Measurements from ENCODE around the gene DPCD.
A peak's percentile ranks its signal among the peaks of the same experiment; 100 is the strongest.

DPCD gene

DNA sequence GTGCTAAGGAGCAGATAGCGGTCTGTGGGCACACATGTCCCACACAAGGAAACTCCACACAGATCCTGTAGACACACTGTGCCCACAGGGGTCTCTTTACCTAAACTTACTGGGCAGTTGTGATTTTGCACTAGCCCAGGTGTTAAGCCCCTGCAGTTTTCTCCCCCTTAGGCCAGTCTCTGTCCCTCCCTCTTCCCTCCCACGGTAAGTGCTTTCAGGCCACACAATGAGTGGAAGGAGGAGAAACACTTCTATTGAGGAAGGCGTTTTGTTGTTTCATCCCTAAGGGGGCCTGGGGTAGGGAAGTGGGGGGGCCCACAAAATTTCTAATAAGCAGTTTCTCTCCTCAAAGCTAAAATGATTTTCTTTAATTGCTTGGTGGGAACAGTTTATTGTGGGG is 55.4 kb downstream of the DPCD start:
- TF ChIP-seq SUZ12 (IDR thresholded peaks at IDR 0.05; ENCODE audit: extremely low read depth, insufficient read depth, insufficient read length) (no peak), ZNF274 (IDR thresholded peaks at IDR 0.05; ENCODE audit: low read depth, low read length) (no peak), YY1 (IDR thresholded peaks at IDR 0.05; ENCODE audit: insufficient read depth, insufficient read length) (no peak)
- Histone ChIP-seq H3K27me3 (ENCODE audit: insufficient read depth, insufficient read length) (peaks cover 8% of the 10 kb centered on the region), H3K36me3 (ENCODE audit: insufficient read depth, insufficient read length, low read length) (peaks cover 7% of the 10 kb centered on the region), H3K9ac (ENCODE audit: insufficient read length, low read depth) (peak overlapping the region; percentile 44), H3K4me3 (ENCODE audit: insufficient read length, low read depth) (no peak overlapping the region), H3K9me3 (ENCODE audit: insufficient read depth, low read length) (no peaks in the 10 kb centered on the region), H3K4me1 (ENCODE audit: insufficient read depth, insufficient read length) (peaks cover 16% of the 10 kb centered on the region)
- DNase-seq (ENCODE audit: low read depth, low spot score): peak; percentile 15

DNA sequence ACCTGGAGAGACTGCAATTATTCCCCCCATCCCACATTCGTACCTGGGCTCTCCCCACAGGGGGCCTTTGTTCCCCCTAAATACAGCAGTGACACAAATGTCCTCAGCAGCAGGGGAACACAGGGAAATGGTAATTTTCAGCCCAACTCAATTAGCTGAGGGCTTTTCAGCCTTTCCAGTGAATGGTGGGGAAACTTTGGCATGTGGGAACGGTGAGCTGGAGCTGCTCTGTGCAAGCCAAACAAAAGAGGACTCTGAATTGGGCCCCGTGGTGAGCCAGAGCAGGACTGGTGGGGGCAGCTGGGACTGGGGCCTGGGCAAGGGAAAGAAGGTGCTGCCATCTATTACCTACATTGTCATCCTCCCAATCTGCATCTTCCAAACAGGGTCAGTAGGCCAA is 55.9 kb downstream of the DPCD start:
- Histone ChIP-seq H3K9me3 (ENCODE audit: insufficient read depth, low read length) (no peaks in the 10 kb centered on the region), H3K9ac (ENCODE audit: insufficient read length, low read depth) (no peak overlapping the region), H3K4me1 (ENCODE audit: insufficient read depth, insufficient read length) (peaks cover 16% of the 10 kb centered on the region), H3K27me3 (ENCODE audit: insufficient read depth, insufficient read length) (peaks cover 8% of the 10 kb centered on the region), H3K36me3 (ENCODE audit: insufficient read depth, insufficient read length, low read length) (peaks cover 7% of the 10 kb centered on the region), H3K4me3 (ENCODE audit: insufficient read length, low read depth) (no peak overlapping the region)
- peak; percentile 91 for DNase-seq (ENCODE audit: low read depth, low spot score)
- TF ChIP-seq SUZ12 (IDR thresholded peaks at IDR 0.05; ENCODE audit: extremely low read depth, insufficient read depth, insufficient read length): no peak
- TF ChIP-seq YY1 (IDR thresholded peaks at IDR 0.05; ENCODE audit: insufficient read depth, insufficient read length): no peak
- no peak for TF ChIP-seq ZNF274 (IDR thresholded peaks at IDR 0.05; ENCODE audit: low read depth, low read length)

DNA sequence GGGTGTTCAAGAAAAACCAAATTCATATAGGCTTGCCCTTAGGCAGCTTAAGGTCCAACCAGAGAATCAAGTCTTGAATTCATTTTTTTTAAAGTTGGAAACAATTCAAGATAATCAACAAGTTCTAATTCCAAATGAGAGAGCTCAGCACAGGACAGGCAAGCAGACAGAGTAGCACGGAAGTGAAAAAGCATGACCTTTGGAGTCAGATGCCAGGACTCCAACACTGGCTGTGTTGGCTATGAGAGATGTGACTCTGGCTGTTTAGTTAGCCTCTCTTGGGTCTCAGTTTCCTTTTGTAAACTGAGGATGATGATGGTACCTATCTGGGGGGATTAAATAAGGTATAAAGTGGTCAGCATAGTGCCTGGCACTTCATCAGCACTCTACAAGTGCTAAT is 57.5 kb downstream of the DPCD start:
- TF ChIP-seq SUZ12 (IDR thresholded peaks at IDR 0.05; ENCODE audit: extremely low read depth, insufficient read depth, insufficient read length) (no peak), ZNF274 (IDR thresholded peaks at IDR 0.05; ENCODE audit: low read depth, low read length) (no peak), YY1 (IDR thresholded peaks at IDR 0.05; ENCODE audit: insufficient read depth, insufficient read length) (no peak)
- Histone ChIP-seq H3K4me1 (ENCODE audit: insufficient read depth, insufficient read length) (peaks cover 18% of the 10 kb centered on the region), H3K4me3 (ENCODE audit: insufficient read length, low read depth) (no peak overlapping the region), H3K36me3 (ENCODE audit: insufficient read depth, insufficient read length, low read length) (peaks cover 7% of the 10 kb centered on the region), H3K27me3 (ENCODE audit: insufficient read depth, insufficient read length) (peaks cover 8% of the 10 kb centered on the region), H3K9me3 (ENCODE audit: insufficient read depth, low read length) (no peaks in the 10 kb centered on the region), H3K9ac (ENCODE audit: insufficient read length, low read depth) (no peak overlapping the region)
- no peak for DNase-seq (ENCODE audit: low read depth, low spot score)

DNA sequence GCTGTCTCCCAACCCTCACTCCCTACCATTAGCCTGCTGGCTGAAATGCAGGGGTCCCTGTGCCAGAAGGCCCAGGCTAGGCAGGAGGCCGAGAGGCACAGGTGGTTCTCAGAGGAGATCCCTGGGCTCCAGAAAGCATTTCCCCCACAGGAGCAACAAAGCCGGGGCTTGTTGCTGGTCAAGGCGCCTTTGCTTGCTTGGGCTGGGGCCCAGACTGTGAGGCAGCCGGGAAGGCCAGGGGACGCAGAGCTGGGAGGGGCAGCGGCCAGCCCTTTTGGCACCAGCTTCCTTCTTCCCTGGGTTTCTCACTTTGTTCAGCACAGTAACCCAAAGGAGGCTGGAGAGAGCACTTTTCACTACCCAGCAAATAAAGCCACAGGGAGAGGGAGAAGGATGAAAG is 58.2 kb downstream of the DPCD start:
- H3K36me3 ChIP-seq (ENCODE audit: insufficient read depth, insufficient read length, low read length): peaks cover 7% of the 10 kb centered on the region
- TF ChIP-seq ZNF274 (IDR thresholded peaks at IDR 0.05; ENCODE audit: low read depth, low read length): no peak
- no peak for TF ChIP-seq SUZ12 (IDR thresholded peaks at IDR 0.05; ENCODE audit: extremely low read depth, insufficient read depth, insufficient read length)
- no peak for TF ChIP-seq YY1 (IDR thresholded peaks at IDR 0.05; ENCODE audit: insufficient read depth, insufficient read length)
- H3K27me3 ChIP-seq (ENCODE audit: insufficient read depth, insufficient read length): peaks cover 8% of the 10 kb centered on the region
- no peaks in the 10 kb centered on the region for H3K9me3 ChIP-seq (ENCODE audit: insufficient read depth, low read length)
- H3K4me1 ChIP-seq (ENCODE audit: insufficient read depth, insufficient read length): peaks cover 24% of the 10 kb centered on the region
- DNase-seq (ENCODE audit: low read depth, low spot score): no peak
- H3K9ac ChIP-seq (ENCODE audit: insufficient read length, low read depth): no peak overlapping the region
- H3K4me3 ChIP-seq (ENCODE audit: insufficient read length, low read depth): no peak overlapping the region

DNA sequence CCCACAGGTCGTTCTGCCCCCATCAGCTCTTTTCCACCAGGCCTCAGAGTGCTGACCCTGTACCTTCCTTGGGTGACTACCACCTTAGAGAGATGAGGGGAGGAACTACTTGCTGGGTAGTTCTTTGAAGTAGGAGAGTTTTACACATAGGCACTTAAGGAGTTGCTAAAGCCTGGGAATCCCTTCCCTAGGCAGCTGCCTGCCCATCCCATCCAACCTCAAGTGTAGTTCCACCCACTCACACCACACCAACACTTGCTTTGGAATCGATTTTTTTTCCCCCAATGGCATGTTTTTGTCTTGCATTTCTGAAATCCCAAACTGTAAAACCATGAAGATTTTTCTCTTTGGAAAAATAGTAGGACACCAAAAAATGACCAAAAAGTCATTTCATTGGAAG is 59.1 kb downstream of the DPCD start:
- H3K4me1 ChIP-seq (ENCODE audit: insufficient read depth, insufficient read length): peaks cover 24% of the 10 kb centered on the region
- H3K9ac ChIP-seq (ENCODE audit: insufficient read length, low read depth): no peak overlapping the region
- no peak for DNase-seq (ENCODE audit: low read depth, low spot score)
- H3K36me3 ChIP-seq (ENCODE audit: insufficient read depth, insufficient read length, low read length): peaks cover 7% of the 10 kb centered on the region
- no peak overlapping the region for H3K4me3 ChIP-seq (ENCODE audit: insufficient read length, low read depth)
- H3K9me3 ChIP-seq (ENCODE audit: insufficient read depth, low read length): no peaks in the 10 kb centered on the region
- TF ChIP-seq SUZ12 (IDR thresholded peaks at IDR 0.05; ENCODE audit: extremely low read depth, insufficient read depth, insufficient read length) (no peak), ZNF274 (IDR thresholded peaks at IDR 0.05; ENCODE audit: low read depth, low read length) (no peak), YY1 (IDR thresholded peaks at IDR 0.05; ENCODE audit: insufficient read depth, insufficient read length) (no peak)
- peaks cover 8% of the 10 kb centered on the region for H3K27me3 ChIP-seq (ENCODE audit: insufficient read depth, insufficient read length)

DNA sequence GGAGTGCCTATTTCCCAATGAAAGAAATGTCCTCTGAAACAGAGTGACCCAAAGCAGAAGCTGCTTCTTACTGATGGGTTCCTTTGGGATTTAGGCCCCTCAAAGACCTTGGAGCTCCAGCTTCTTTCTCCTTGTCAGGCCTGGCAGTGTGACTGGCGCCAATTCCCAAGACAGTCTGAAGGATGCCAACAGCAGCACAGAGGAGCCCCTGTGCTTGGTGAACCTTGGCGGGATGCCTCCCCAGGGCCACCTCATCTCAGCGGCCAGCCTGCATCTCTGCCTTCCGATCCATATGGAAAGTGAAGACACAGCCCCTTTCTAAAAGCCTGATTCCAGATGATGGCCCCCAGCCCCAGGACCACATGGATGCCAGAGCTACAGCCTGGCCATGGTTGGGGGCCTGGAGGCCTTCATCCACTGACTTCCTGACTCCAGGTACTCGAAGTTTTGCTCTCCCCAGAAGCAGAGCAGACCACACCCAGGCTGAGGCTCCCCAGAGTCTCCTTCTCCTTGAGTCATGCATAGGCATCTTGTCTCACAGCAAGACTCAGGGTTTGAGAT is 61.5 kb downstream of the DPCD start:
- no peak overlapping the region for H3K9ac ChIP-seq (ENCODE audit: insufficient read length, low read depth)
- no peak overlapping the region for H3K4me3 ChIP-seq (ENCODE audit: insufficient read length, low read depth)
- DNase-seq (ENCODE audit: low read depth, low spot score): no peak
- H3K36me3 ChIP-seq (ENCODE audit: insufficient read depth, insufficient read length, low read length): peaks cover 7% of the 10 kb centered on the region
- H3K9me3 ChIP-seq (ENCODE audit: insufficient read depth, low read length): no peaks in the 10 kb centered on the region
- H3K4me1 ChIP-seq (ENCODE audit: insufficient read depth, insufficient read length): peaks cover 11% of the 10 kb centered on the region
- peaks cover 8% of the 10 kb centered on the region for H3K27me3 ChIP-seq (ENCODE audit: insufficient read depth, insufficient read length)
- TF ChIP-seq SUZ12 (IDR thresholded peaks at IDR 0.05; ENCODE audit: extremely low read depth, insufficient read depth, insufficient read length) (no peak), YY1 (IDR thresholded peaks at IDR 0.05; ENCODE audit: insufficient read depth, insufficient read length) (no peak), ZNF274 (IDR thresholded peaks at IDR 0.05; ENCODE audit: low read depth, low read length) (no peak)

DNA sequence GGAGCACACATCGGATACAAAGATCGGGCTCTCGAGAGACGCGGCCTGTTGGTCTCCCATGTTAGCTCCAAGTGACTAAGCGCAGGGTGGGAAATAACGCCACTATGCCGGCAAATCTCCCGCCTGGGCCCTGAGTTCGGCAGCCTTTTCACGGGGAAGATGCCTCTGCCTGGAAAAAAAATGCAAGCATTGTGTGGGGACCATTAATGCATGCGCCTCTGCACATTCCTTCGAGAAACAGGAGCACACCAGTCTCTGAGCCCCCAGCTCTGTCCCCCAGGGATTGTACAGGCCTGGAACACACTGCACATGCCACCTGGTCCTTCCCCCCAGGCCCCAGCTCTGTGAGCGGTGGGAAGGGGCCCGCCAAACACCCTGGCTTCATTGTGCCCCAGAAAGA is 62.7 kb downstream of the DPCD start:
- peak; percentile 8 for DNase-seq (ENCODE audit: low read depth, low spot score)
- Histone ChIP-seq H3K9ac (ENCODE audit: insufficient read length, low read depth) (no peak overlapping the region), H3K36me3 (ENCODE audit: insufficient read depth, insufficient read length, low read length) (peaks cover 7% of the 10 kb centered on the region), H3K27me3 (ENCODE audit: insufficient read depth, insufficient read length) (peaks cover 5% of the 10 kb centered on the region), H3K9me3 (ENCODE audit: insufficient read depth, low read length) (no peaks in the 10 kb centered on the region), H3K4me3 (ENCODE audit: insufficient read length, low read depth) (no peak overlapping the region), H3K4me1 (ENCODE audit: insufficient read depth, insufficient read length) (peaks cover 8% of the 10 kb centered on the region)
- TF ChIP-seq YY1 (IDR thresholded peaks at IDR 0.05; ENCODE audit: insufficient read depth, insufficient read length) (no peak), ZNF274 (IDR thresholded peaks at IDR 0.05; ENCODE audit: low read depth, low read length) (no peak), SUZ12 (IDR thresholded peaks at IDR 0.05; ENCODE audit: extremely low read depth, insufficient read depth, insufficient read length) (no peak)

Data from NT2/D1 (cell line).